ENCODE results near the gene SLC25A23. TPM values are rescaled to one million over a fixed set of nuclear protein-coding genes. Genes with fewer than 3 reads are reported as not detected.

Gene SLC25A23
- total RNA-seq, 1 experiment from 2014 or later, result 14.5 TPM

GRCh38 chr19:6448045-6448444 is 11.5 kb downstream of the SLC25A23 start:
- H3K9me3 Mint-ChIP-seq (ENCODE audit: unreplicated experiment), result peaks cover 5% of the 10 kb centered on the region
- ChIA-PET POLR2A (interaction anchor here (1.6 kb wide), 1 partner anchor 23 kb away, joined by 6 read pairs; the partner anchor contains the start of gene KHSRP), CTCF (interaction anchor here (0.6 kb wide), 1 partner anchor 69 kb away, joined by 3 read pairs; no protein-coding TSS in a partner anchor)
- peaks cover 10% of the 10 kb centered on the region for H3K36me3 Mint-ChIP-seq (ENCODE audit: insufficient read depth, unreplicated experiment)
- no peaks in the 10 kb centered on the region for H3K4me1 Mint-ChIP-seq (ENCODE audit: insufficient read depth, unreplicated experiment)
- H3K27me3 Mint-ChIP-seq (ENCODE audit: insufficient read depth, unreplicated experiment), result no peaks in the 10 kb centered on the region
- intact Hi-C loops (cut with micrococcal nuclease), result no loop called here
- no peak for TF ChIP-seq CTCF (IDR thresholded peaks at IDR 0.05; ENCODE audit: unreplicated experiment)
- DNase-seq (ENCODE audit: unreplicated experiment), result no peak
- BruUV-seq (replicated peaks), result no TSS peak
- H3K4me3 Mint-ChIP-seq (ENCODE audit: unreplicated experiment), result no peak overlapping the region
- no peak overlapping the region for H3K27ac Mint-ChIP-seq (ENCODE audit: low read depth, unreplicated experiment)

GRCh38 chr19:6446452-6446851 is 13.1 kb downstream of the SLC25A23 start:
- CTCF ChIA-PET, result no interaction called here
- no peaks in the 10 kb centered on the region for H3K4me1 Mint-ChIP-seq (ENCODE audit: insufficient read depth, unreplicated experiment)
- H3K27ac Mint-ChIP-seq (ENCODE audit: low read depth, unreplicated experiment), result no peak overlapping the region
- no TSS peak for BruUV-seq (replicated peaks)
- intact Hi-C loops (cut with micrococcal nuclease), result no loop called here
- TF ChIP-seq CTCF (IDR thresholded peaks at IDR 0.05; ENCODE audit: unreplicated experiment), result no peak
- no peak for DNase-seq (ENCODE audit: unreplicated experiment)
- peaks cover 5% of the 10 kb centered on the region for H3K9me3 Mint-ChIP-seq (ENCODE audit: unreplicated experiment)
- H3K27me3 Mint-ChIP-seq (ENCODE audit: insufficient read depth, unreplicated experiment), result no peaks in the 10 kb centered on the region
- peaks cover under 1% of the 10 kb centered on the region for H3K36me3 Mint-ChIP-seq (ENCODE audit: insufficient read depth, unreplicated experiment)
- no peak overlapping the region for H3K4me3 Mint-ChIP-seq (ENCODE audit: unreplicated experiment)
- POLR2A ChIA-PET, result no interaction called here

- intact Hi-C loops (cut with micrococcal nuclease), result no loop called here
- ChIA-PET CTCF (no interaction called here), POLR2A (interaction anchor here (0.6 kb wide), 1 partner anchor 155 kb away, joined by 3 read pairs; no protein-coding TSS in a partner anchor)
- no peaks in the 10 kb centered on the region for H3K27me3 Mint-ChIP-seq (ENCODE audit: insufficient read depth, unreplicated experiment)
- no peaks in the 10 kb centered on the region for H3K4me1 Mint-ChIP-seq (ENCODE audit: insufficient read depth, unreplicated experiment)
- TF ChIP-seq CTCF (IDR thresholded peaks at IDR 0.05; ENCODE audit: unreplicated experiment), result no peak
- no peak overlapping the region for H3K27ac Mint-ChIP-seq (ENCODE audit: low read depth, unreplicated experiment)
- H3K4me3 Mint-ChIP-seq (ENCODE audit: unreplicated experiment), result no peak overlapping the region
- DNase-seq (ENCODE audit: unreplicated experiment), result no peak
- peaks cover 5% of the 10 kb centered on the region for H3K36me3 Mint-ChIP-seq (ENCODE audit: insufficient read depth, unreplicated experiment)
- H3K9me3 Mint-ChIP-seq (ENCODE audit: unreplicated experiment), result peaks cover 5% of the 10 kb centered on the region
- no TSS peak for BruUV-seq (replicated peaks)
Observed at GRCh38 chr19:6443986-6444385, 15.6 kb downstream of the SLC25A23 start.

- peaks cover 5% of the 10 kb centered on the region for H3K36me3 Mint-ChIP-seq (ENCODE audit: insufficient read depth, unreplicated experiment)
- intact Hi-C loops (cut with micrococcal nuclease), result no loop called here
- TF ChIP-seq CTCF (IDR thresholded peaks at IDR 0.05; ENCODE audit: unreplicated experiment), result no peak
- no peaks in the 10 kb centered on the region for H3K27me3 Mint-ChIP-seq (ENCODE audit: insufficient read depth, unreplicated experiment)
- no peaks in the 10 kb centered on the region for H3K4me1 Mint-ChIP-seq (ENCODE audit: insufficient read depth, unreplicated experiment)
- POLR2A ChIA-PET, result no interaction called here
- BruUV-seq (replicated peaks), result no TSS peak
- no peak for DNase-seq (ENCODE audit: unreplicated experiment)
- H3K9me3 Mint-ChIP-seq (ENCODE audit: unreplicated experiment), result peaks cover 5% of the 10 kb centered on the region
- CTCF ChIA-PET, result no interaction called here
- H3K27ac Mint-ChIP-seq (ENCODE audit: low read depth, unreplicated experiment), result no peak overlapping the region
- H3K4me3 Mint-ChIP-seq (ENCODE audit: unreplicated experiment), result no peak overlapping the region
Observed at GRCh38 chr19:6442087-6442688, 17.4 kb downstream of the SLC25A23 start.

All from MCF 10A (cell line).